HG03280 (cell line): ENCODE results near the gene CSHL1.
"Not testable (repeated sequence)": the region's sequence is repeated elsewhere in the genome, so short reads cannot be mapped to it uniquely, and the experiment has no call there.

Experiments
- ATAC-seq: cut with Tn5 transposase; IDR thresholded peaks from one replicate; pipeline ENCODE4 v1.9.1; 2021; ENCODE audit warnings: mild to moderate bottlenecking, moderate library complexity; ENCODE audit not compliant: unreplicated experiment

The CSHL1 gene

DNA sequence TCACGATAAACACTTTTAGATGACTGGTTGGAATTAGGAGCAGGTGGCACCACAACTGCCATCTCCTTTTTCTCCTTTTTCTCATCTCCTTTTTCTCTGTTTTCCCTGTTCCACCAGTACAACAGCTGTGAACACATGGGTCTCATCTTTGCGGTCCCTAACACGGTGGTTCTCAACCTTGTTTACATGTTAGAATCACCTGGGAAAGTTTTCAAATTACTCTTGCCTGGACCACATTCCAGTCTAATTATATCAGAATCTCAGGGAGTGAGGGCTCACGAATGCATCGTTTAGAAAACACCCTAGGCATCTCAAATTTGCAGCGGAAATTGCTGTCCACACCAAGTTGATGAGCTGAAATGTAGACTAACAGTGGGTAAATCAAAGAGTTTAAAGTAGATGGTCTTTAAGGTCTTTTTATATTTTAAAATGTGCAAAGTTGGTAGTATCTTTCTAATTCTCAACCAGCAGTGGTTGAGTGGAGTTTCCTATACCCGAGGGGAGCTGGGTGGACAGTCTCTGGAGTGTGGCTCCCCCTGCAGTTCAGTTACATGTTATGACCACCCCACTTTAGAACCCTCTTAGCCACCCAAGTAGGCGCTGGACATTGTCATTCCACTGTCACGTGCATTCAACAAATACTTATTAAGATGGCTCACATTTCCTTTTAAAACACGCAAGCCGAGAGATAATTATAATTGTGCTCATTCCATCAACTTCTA is 18.6 kb downstream of the CSHL1 start:
- ATAC-seq: not testable (repeated sequence)

DNA sequence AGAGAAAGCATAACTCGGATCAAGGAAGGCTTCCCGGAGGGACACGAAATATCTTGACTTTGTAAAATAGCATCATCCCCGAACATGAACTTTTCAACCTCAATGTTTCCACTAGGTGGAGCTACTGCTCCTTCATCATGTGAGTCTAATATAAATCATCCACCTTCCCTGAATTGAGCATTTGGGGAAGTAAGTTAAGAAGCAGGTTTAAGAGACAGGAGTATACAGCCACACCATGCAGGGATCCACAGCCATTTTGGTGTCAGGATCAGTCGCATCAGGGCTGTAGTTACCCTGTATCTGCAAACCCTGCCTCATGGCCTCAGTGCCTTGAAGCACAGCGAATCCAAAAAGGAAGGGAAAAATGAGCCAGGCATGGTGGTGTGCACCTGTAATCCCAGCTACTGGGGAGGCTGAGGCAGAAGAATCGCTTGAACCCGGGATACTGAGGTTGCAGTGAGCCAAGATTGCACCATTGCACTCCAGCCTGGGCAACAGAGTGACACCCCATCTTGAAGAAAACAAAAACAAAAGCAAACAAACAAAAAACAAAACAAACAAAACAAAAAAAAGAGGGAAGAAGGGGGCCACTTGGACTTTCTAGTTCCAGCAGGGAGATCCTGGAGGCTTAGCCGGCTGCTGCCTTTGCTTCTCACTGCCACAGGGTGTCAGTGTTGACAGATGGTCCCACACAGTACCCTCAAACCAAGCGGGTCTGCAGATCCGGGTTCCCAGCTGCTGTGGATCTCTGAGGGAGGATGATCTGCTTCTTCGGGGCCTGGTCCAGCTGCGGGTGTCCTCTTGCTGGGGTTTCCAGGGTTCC is 21.8 kb downstream of the CSHL1 start:
- ATAC-seq: not testable (repeated sequence)

DNA sequence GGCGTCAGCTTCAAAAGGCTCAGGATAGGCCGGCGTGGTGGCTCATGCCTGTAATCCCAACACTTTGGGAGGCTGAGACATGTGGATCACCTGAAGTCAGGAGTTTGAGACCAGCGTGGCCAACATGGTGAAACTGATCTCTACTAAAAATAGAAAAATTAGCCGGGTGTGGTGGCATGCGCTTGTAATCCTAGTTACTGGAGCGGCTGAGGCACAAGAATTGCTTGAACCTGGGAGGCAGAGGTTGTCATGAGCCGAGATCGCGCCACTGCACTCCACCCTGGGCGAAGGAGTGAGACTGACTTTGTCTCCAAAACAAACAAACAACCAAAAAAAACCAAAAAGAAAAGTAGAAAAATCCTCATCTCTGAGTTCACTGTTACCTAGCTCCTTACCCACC is 25.9 kb downstream of the CSHL1 start:
- not testable (repeated sequence) for ATAC-seq

DNA sequence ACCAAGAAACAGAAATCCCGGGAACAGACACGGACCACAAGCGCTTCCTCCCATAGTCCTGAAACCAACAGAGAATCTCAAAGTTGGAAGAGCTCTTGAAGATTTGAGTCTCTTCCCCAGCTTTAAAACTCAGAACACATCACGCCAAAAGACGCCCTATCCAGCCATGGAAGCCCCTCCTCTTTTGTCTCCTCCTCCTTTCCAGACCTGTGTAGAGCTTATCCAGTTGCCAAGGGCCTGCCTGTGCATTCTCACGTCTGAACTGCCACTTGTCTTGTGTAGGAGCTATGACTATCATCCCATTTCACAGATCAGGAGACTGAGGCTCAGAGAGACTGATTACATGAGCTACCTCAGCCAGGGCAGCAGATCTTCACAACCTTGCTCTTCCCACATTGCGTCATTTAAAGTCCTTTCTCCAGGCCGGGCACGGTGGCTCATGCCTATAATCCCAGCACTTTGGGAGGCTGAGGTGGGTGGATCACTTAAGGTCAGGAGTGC is 28.4 kb downstream of the CSHL1 start:
- ATAC-seq: not testable (repeated sequence)

DNA sequence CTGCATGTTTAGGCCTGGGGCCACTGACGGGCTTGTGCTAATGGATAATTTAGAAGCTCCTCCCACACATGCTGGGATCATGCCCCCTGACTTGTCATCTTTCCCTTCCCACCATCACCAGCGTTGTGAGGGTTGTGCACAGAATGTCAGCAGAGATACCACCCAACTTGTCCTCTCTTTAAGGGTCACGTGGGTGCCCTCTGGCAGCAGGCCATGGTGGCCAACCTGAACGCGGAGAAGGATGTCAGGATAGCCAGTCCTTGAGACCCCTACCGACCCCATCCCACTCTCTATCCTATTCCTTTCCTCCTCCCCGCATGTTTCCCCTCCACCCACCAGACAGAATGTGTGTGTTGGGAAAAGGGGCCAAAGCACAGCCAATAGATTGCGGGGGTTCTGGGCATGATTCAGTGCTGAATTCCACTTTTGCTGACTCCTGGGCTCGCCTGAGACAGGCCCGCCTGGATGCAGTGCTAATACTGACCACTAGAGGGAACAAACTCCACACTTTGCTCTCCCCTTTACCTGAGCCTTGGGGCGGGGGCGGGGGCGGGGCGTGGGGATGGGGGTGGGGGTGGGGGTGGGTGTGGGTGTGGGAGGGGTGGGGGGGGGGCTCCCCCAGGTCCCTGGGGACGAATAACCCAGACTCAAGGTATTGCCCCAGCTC is 29.0 kb downstream of the CSHL1 start, which contains the start of gene GH2:
Gene GH2, minus strand, starts transcription at position 10 of the 667 bp plus-strand sequence. CDS start 143 bp downstream, outside the sequence.
- ATAC-seq: no peak

DNA sequence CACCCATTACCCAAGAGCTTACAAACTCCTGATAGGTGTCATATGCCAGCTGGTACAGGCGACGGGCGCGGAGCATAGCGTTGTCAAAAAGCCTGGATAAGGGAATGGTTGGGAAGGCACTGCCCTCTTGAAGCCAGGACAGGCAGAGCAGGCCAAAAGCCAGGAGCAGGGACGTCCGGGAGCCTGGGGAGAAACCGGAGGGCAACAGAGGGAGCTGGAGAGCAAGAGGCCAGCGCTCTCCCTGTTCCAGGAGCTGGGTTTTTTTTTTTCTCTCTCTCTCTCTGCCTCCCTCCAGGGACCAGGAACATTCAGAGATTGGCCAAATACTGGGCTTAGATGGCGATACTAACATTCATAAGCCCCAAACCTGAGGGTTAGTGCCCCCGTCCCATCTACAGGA is 29.7 kb downstream of the CSHL1 start:
- ATAC-seq: not testable (repeated sequence)

DNA sequence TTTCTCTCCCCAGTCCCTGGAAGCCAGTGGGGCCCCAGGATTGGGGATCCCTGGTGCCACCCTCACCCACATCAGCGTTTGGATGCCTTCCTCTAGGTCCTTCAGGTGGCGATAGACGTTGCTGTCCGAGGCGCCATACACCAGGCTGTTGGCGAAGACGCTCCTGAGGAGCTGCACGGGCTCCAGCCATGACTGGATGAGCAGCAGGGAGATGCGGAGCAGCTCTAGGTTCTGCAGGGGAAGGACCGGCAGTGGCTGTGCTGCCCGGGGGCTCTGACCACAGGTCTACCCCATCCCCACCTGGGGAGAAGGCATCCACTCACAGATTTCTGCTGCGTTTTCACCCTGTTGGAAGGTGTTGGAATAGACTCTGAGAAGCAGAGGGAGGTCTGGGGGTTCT is 30.4 kb downstream of the CSHL1 start:
- no peak for ATAC-seq

DNA sequence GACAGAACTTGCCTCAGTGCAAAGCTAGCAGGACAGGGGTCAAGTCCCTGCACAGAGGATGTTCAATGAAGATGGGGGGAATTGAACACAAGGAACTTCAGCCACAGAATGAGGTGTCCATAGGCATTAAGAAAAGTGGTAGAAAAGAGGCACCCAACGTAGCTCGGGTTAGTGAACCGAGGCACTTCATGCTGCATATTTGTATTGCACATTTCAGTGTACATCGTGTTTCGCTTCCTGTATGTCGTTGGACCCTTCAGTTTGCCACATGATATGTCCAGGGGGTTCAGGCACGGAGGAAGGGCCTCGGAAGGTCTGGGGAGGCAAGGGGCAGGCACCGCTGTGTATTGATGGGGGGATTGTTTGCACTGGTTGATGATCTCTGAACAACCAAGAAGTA is 32.6 kb downstream of the CSHL1 start:
- not testable (repeated sequence) for ATAC-seq

DNA sequence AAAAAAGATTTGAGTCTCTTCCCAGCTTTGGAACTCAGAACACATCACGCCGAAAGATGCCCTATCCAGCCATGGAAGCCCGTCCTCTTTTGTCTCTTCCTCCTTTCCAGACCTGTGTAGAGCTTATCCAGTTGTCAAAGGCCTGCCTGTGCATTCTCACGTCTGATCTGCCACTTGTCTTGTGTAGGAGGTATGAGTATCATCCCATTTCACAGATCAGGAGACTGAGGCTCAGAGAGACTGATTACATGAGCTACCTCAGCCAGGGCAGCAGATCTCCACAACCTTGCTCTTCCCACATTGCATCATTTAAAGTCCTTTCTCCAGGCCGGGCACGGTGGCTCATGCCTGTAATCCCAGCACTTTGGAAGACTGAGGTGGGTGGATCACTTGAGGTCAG is 36.4 kb downstream of the CSHL1 start:
- not testable (repeated sequence) for ATAC-seq

DNA sequence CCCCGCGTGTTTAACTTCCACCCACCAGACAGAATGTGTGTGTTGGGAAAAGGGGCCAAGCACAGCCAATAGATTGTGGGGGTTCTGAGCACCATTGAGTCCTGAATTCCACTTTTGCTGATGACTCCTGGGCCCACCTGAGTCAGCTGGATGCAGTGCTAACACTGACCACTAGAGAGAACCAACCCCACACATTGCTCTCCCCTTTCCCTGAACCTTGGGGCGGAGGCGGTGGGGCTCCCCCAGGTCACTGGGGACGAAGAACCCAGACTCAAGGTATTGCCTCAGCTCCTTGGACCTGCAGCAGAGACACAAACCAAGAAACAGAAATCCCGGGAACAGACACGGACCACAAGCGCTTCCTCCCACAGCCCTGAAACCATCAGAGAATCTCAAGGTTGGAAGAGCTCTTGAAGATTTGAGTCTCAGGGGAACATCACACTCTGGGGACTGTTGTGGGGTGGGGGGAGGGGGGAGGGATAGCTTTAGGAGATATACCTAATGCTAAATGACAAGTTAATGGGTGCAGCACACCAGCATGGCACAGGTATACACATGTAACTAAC is 36.9 kb downstream of the CSHL1 start:
- ATAC-seq: not testable (repeated sequence)

DNA sequence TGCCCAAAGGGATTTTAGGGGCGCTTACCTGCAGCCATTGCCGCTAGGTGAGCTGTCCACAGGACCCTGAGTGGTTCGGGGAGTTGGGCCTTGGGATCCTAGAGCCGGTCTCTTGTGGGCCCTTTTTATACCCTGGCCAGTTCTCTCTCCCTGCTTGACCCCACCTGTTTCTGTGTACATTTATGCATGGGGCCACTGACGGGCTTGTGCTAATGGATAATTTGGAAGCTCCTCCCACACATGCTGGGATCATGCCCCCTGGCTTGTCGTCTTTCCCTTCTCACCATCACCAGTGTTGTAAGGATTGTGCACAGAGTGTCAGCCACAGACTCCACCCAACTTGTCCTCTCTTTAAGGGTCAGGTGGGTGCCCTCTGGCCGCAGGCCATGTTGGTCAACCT is 37.5 kb downstream of the CSHL1 start, which contains the start of gene CSH2:
Gene CSH2, minus strand, starts transcription at position 101 of the 400 bp plus-strand sequence. Its CDS starts 63 bp downstream, at position 38.
- not testable (repeated sequence) for ATAC-seq

DNA sequence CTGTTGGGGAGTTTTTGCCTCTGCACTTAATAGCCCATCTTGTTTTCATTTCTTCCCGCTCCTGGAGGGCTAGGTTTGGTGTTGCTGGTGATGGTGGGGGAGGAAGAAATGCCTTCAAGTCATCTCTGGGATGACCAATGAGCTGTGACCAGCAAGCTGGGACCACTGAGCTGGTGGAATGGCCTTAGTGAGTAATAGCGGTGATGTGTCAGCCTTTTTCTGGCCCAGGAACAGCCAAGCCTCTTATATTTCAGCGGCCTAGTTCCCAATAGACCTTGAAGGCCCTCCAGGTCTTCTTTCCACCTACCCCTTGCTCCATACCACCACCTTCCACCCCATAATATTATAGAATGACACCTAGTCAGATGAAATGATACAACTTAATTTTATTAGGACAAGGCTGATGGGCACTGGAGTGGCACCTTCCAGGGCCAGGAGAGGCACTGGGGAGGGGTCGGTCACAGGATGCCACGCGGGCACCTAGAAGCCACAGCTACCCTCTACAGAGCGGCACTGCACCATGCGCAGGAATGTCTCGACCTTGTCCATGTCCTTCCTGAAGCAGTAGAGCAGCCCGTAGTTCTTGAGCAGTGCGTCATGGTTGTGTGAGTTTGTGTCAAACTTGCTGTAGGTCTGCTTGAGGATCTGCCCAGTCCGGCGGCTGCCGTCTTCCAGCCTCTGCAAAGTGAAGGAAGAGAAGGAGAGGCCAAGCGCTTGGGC is 39.3 kb downstream of the CSHL1 start:
- not testable (repeated sequence) for ATAC-seq

DNA sequence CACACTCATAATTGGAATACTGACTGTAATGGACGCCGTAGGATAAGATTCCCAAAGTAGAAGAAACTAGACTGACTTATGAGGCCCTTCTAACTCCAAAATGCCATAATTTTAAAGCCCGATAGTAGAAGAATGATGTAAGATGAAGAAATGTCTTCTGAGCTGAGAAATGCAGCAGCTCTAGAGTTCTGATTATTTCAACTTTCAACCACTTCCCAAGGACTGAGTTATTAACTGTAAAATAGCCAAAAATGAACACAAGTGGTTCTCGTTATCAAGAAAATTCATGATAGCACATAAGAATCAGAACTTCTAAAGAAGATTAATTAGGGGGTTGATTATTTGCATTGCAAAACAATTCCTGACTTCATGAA is 40.8 kb downstream of the CSHL1 start:
- not testable (repeated sequence) for ATAC-seq

DNA sequence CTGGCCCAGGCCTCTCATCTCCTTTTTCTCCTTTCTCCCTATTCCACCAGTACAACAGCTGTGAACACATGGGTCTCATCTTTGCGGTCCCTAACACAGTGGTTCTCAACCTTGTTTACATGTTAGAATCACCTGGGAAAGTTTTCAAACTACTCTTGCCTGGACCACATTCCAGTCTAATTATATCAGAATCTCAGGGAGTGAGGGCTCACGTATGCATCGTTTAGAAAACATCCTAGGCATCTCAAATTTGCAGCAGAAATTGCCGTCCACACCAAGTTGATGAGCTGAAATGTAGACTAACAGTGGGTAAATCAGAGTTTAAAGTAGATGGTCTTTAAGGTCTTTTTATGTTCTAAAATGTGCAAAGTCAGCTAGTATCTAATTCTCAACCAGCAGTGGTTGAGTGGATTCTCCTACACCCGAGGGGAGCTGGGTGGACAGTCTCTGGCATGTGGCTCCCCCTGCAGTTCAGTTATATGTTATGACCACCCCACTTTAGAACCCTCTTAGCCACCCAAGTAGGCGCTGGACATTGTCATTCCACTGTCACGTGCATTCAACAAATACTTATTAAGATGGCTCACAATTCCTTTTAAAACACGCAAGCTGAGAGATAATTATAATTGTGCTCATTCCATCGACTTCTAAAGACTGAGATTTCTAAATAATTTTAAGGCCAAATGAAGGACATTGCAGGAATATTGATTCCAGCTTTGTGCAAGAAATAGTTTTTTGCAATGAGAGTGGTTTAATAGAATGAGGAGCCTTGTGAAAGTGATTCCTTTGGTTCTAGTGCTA is 41.4 kb downstream of the CSHL1 start:
- ATAC-seq: not testable (repeated sequence)

DNA sequence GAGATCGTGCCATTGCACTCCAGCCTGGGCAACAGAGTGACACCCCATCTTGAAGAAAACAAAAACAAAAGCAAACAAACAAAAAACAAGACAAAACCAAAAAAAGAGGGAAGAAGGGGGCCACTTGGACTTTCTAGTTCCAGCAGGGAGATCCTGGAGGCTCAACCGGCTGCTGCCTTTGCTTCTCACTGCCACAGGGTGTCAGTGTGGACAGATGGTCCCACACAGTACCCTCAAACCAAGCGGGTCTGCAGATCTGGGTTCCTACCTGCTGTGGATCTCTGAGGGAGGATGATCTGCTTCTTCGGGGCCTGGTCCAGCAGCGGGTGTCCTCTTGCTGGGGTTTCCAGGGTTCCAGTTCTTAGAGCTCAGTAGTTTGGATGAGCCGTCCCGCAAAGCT is 44.4 kb downstream of the CSHL1 start:
- ATAC-seq: not testable (repeated sequence)
